T-helper 17 cell (primary cell): ENCODE data around the gene LCE1E. TPM values are rescaled to one million over a fixed set of nuclear protein-coding genes. Genes with fewer than 3 reads are reported as not detected.

ENCODE experiments used
- ATAC-seq: fragments of 150-1000 bp; cut with Tn5 transposase; 2 replicates; pipeline ENCODE4 v1.10.0; 2021; ENCODE audit warnings: mild to moderate bottlenecking, moderate library complexity
- DNase-seq, 3 donors: peaks; one replicate each; pipeline versions ENCODE4 v3.0.0 to v3.0.0-alpha.2; 2020 to 2021
- H3K9me3 ChIP-seq: one replicate; pipeline ENCODE4 v1.7.0; 2013; ENCODE audit warnings: low read length, mild to moderate bottlenecking; ENCODE audit not compliant: control insufficient read depth, poor library complexity, severe bottlenecking
- H3K27ac Mint-ChIP-seq: one replicate; pipeline ENCODE4 v1.8.0; 2022; ENCODE audit warnings: mild to moderate bottlenecking, moderate library complexity, mixed read lengths
- H3K27me3 Mint-ChIP-seq: one replicate; pipeline ENCODE4 v1.8.0; 2022; ENCODE audit warnings: mixed read lengths
- H3K36me3 Mint-ChIP-seq: one replicate; pipeline ENCODE4 v1.8.0; 2022; ENCODE audit warnings: low read depth, mixed read lengths
- H3K4me1 Mint-ChIP-seq: one replicate; pipeline ENCODE4 v1.8.0; 2022; ENCODE audit warnings: mild to moderate bottlenecking, mixed read lengths
- H3K4me3 Mint-ChIP-seq: one replicate; pipeline ENCODE4 v1.8.0; 2022; ENCODE audit warnings: mild to moderate bottlenecking, moderate library complexity, mixed read lengths
- total RNA-seq, 4 donors: library from RNA in 2 of 4; stranded (reverse) in 2 of 4; gene quantifications; one replicate each; pipeline ENCODE4 v1.2.3 and lab custom pipeline; 2022 to 2026

LCE1E gene
- total RNA-seq, 2 donors from 2014 or later, result not detected

DNA sequence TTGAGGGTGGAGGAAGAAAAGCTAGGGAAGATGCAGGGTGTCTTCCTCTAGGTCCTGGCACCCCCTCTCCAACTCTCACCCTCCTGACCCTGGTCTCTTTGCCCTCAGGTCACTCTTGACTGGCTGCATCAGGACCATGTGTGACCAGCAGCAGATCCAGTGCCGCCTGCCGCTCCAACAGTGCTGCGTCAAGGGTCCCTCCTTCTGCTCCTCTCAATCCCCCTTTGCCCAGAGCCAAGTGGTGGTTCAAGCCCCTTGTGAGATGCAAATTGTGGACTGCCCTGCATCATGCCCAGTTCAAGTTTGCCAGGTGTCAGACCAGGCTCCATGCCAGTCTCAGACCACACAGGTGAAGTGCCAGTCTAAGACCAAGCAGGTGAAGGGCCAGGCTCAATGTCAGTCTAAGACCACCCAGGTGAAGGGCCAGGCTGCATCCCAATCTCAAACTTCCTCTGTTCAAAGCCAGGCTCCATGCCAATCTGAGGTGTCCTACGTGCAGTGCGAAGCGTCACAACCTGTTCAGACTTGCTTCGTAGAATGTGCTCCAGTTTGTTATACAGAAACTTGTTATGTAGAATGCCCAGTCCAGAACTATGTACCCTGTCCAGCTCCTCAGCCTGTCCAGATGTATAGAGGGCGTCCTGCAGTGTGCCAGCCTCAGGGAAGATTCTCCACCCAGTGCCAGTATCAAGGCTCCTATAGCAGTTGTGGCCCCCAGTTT is 26.4 kb upstream of the LCE1E start:
- ATAC-seq, result no peak
- Mint-ChIP-seq H3K36me3 (no peaks in the 10 kb centered on the region), H3K4me3 (no peak overlapping the region), H3K27me3 (peaks cover 76% of the 10 kb centered on the region), H3K4me1 (no peaks in the 10 kb centered on the region), H3K27ac (no peak overlapping the region)
- no peak for DNase-seq
- H3K9me3 ChIP-seq, result no peaks in the 10 kb centered on the region

DNA sequence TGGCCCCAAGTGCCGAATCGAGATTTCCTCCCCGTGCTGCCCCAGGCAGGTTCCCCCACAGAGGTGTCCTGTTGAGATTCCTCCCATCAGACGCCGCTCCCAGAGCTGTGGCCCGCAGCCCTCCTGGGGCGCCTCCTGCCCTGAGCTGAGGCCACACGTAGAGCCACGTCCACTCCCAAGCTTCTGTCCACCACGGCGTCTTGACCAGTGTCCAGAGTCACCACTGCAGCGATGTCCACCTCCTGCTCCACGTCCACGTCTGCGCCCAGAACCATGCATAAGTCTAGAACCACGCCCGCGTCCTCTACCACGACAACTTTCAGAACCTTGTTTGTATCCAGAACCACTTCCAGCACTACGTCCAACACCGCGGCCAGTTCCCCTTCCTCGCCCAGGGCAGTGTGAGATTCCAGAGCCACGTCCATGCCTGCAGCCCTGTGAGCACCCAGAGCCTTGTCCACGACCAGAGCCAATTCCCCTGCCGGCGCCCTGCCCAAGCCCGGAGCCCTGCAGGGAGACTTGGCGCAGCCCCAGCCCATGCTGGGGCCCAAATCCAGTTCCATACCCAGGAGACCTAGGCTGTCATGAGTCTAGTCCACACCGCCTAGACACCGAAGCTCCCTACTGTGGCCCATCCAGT is 25.4 kb upstream of the LCE1E start:
- DNase-seq, result no peak
- no peak overlapping the region for H3K4me3 Mint-ChIP-seq
- H3K27ac Mint-ChIP-seq, result no peak overlapping the region
- H3K27me3 Mint-ChIP-seq, result peaks cover 76% of the 10 kb centered on the region
- ATAC-seq, result no peak
- H3K4me1 Mint-ChIP-seq, result peaks cover 2% of the 10 kb centered on the region
- no peaks in the 10 kb centered on the region for H3K9me3 ChIP-seq
- no peaks in the 10 kb centered on the region for H3K36me3 Mint-ChIP-seq

DNA sequence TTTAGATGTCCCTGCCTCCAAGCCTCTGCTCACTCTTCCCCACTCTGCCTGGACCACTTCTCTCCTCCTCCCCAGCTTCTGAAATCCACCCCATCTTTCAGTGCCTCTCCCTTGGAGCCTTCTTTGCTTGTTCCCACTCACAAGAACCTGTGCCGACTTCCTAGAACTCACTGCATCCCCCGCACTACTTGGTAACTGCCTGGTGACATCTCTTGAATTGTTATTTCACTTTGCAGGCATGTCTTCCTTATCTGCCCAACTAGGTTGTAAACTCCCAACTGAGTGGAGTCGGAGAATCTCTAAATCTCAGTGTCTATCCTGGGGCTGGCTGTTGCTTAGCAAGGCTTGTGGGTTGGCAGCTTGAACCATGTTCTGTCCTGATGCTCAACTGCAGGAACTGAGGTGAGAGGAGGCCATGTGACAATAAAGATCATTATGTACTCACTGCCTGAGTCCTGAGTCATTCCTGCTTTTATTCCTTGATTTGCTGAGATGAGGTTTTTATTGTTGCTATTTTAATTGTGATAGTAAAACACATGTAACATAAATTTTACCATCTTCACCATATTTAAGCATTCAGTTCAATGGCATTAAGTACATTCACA is 24.3 kb upstream of the LCE1E start:
- H3K27ac Mint-ChIP-seq, result no peak overlapping the region
- H3K4me1 Mint-ChIP-seq, result peaks cover 2% of the 10 kb centered on the region
- ATAC-seq, result no peak
- H3K27me3 Mint-ChIP-seq, result peaks cover 76% of the 10 kb centered on the region
- H3K9me3 ChIP-seq, result no peaks in the 10 kb centered on the region
- peak overlapping the region; percentile 22 for H3K4me3 Mint-ChIP-seq
- no peaks in the 10 kb centered on the region for H3K36me3 Mint-ChIP-seq
- DNase-seq, result no peak

DNA sequence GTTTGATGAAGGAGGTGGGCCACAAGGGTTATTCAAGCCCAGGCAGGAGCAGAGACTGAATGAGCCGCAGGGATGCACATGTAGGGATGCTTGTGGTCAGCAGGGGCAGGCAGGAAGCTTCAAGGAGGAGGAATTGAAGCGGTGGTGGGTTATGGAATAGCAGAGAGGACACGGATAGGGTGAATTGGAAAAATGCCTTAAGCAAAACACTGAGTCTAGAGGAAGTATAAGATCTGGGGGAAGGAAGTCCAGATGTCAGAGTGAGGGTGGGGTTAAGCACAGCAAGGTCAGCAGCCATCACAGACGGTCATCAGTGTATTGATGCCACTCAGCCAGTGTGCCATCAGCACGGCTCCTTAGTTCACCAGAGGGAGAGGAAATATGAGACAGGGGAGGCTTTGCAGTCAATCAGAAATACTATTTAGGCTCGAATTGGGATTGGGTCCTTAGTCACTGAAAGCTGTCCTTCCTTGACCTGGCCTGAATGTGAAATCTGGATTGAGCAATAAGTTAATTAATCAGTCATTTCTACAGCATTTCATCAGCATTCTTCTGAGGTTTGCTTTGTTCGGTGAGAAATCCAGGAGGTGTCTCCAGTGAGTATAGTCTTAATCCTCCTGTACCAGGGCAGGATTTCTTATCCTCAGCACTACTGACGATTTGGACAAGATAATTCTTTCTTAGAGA is 17.1 kb upstream of the LCE1E start:
- Mint-ChIP-seq H3K27ac (no peak overlapping the region), H3K4me1 (peaks cover 2% of the 10 kb centered on the region)
- no peak for ATAC-seq

GRCh38 chr1:152770411-152770810 is 15.6 kb upstream of the LCE1E start:
- Mint-ChIP-seq H3K36me3 (no peaks in the 10 kb centered on the region), H3K4me3 (no peak overlapping the region), H3K27me3 (peaks cover 46% of the 10 kb centered on the region), H3K4me1 (peaks cover under 1% of the 10 kb centered on the region), H3K27ac (no peak overlapping the region)
- ATAC-seq (no peak), DNase-seq (no peak)
- H3K9me3 ChIP-seq, result no peaks in the 10 kb centered on the region

More for the DNA sequence above, 17.1 kb upstream of the LCE1E start:
- Mint-ChIP-seq H3K27me3 (peaks cover 46% of the 10 kb centered on the region), H3K4me3 (no peak overlapping the region), H3K36me3 (no peaks in the 10 kb centered on the region)
- no peak for DNase-seq
- no peaks in the 10 kb centered on the region for H3K9me3 ChIP-seq

DNA sequence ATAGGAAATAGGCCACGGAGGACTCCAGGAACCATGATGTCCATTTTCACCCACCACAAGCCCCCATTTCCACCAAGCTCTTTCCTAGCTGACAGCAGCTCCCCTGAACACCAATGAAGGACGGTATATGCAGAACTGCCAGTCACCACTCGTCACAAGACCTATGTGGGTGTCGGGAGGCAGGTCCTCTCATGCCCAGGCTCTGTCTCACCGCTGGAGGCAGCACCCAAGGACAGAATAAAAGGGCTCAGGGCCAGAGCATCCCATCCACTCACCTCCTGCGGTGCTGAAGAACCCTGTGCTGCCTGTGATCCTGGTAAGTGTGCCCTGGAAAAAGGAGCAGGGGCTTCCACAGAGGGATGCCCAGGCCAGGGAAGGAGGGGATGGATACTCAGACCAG is 11.2 kb upstream of the LCE1E start, which contains the start of gene LCE1F:
TSS of gene LCE1F (plus strand) at position 266 of the 400 bp plus-strand sequence. CDS start 1,232 bp downstream, outside the sequence.
- Mint-ChIP-seq H3K4me3 (no peak within 1 kb of the TSS), H3K27ac (no peak within 1 kb of the TSS), H3K27me3 (peaks cover 49% of the 10 kb centered on the region), H3K36me3 (no peaks in the 10 kb centered on the region), H3K4me1 (no peaks in the 10 kb centered on the region)
- no peak for DNase-seq
- ATAC-seq, result no peak
- no peaks in the 10 kb centered on the region for H3K9me3 ChIP-seq

GRCh38 chr1:152776361-152776760 is 9.7 kb upstream of the LCE1E start:
- no peaks in the 10 kb centered on the region for H3K9me3 ChIP-seq
- ATAC-seq (no peak), DNase-seq (no peak)
- Mint-ChIP-seq H3K27me3 (peaks cover 51% of the 10 kb centered on the region), H3K4me1 (no peaks in the 10 kb centered on the region), H3K4me3 (no peak overlapping the region), H3K27ac (no peak overlapping the region), H3K36me3 (no peaks in the 10 kb centered on the region)

DNA sequence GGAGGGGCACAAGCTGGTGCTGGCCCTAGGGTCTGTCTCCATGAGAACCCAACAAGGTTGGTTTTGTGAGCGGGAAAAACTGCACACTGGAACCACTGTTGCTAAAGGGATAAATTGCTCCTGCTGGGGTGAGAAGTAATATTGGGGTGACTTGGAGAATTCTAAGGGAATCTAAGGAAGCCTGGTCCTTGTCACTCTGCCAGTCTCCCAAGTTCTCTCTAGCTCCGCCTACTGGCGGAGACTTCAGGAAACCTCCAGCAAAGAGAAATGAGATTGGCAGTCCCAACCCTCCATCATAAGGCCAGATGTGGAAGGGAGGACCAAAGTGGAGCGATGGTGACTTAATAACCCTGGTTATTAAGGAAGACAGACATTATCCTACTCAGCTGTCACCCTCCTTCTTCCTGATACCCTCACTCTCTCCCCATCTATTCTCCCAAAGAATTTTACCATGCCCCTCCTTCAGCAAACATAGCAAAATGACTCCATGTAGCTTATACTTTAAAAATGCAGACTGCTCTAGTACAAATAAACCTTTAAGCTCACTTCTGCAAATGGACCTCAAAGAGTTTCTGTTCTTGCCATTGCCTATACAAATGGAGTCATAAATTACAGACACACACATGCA is 8.4 kb upstream of the LCE1E start:
- Mint-ChIP-seq H3K36me3 (no peaks in the 10 kb centered on the region), H3K4me3 (no peak overlapping the region), H3K27ac (no peak overlapping the region), H3K4me1 (no peaks in the 10 kb centered on the region), H3K27me3 (peaks cover 51% of the 10 kb centered on the region)
- ATAC-seq, result no peak
- no peak for DNase-seq
- H3K9me3 ChIP-seq, result no peaks in the 10 kb centered on the region

- DNase-seq, result no peak
- no peak for ATAC-seq
- H3K4me1 Mint-ChIP-seq, result peaks cover 2% of the 10 kb centered on the region
- no peak overlapping the region for H3K4me3 Mint-ChIP-seq
- peaks cover 5% of the 10 kb centered on the region for H3K36me3 Mint-ChIP-seq
- peaks cover 76% of the 10 kb centered on the region for H3K27me3 Mint-ChIP-seq
- H3K27ac Mint-ChIP-seq, result no peak overlapping the region
- H3K9me3 ChIP-seq, result no peaks in the 10 kb centered on the region
These were observed 3.0 kb upstream of the LCE1E start for GRCh38 chr1:152783095-152783494.

DNA sequence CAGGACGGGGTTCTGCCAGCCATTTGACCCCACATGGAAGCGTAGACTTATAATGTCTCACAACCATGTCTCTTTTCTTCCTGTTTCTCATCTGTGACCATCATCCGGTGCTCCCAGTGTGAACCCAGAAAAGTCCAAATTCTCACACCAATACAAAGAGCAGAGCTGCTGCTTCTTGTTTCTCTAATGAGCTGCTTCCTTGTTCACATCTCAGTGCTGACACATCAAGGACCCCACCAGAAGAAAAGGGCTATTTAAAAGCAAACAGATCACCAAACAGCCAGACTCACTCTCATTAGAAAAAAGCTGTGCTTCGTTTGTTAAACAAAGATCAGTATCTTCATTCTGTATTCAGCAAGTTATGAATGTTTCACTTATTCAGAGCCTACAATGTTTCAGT is 9.6 kb downstream of the LCE1E start:
- Mint-ChIP-seq H3K27ac (no peak overlapping the region), H3K4me3 (no peak overlapping the region), H3K4me1 (peaks cover 8% of the 10 kb centered on the region), H3K27me3 (peaks cover 55% of the 10 kb centered on the region), H3K36me3 (peaks cover 3% of the 10 kb centered on the region)
- DNase-seq, result no peak
- H3K9me3 ChIP-seq, result no peaks in the 10 kb centered on the region
- no peak for ATAC-seq

DNA sequence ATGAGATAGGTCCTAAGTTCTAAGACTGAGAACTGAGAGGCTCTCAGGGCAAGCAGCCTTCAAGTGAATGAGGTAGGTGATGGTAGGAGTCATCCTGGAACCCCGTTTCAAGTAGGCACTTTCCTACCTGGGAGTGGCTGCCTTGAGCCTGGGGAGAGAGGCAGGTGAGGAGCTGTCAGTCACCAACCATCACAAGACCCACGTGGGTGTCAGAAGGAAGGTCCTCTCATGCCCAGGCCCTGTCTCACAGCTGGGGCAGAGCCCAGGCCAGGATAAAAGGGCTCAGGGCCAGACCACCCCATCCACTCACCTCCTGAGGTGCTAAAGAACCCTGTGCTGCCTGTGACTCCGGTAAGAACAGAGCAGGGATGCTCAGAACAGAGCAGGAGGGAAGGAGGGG is 10.4 kb downstream of the LCE1E start, which contains the start of gene LCE1D:
TSS of gene LCE1D (plus strand) at position 301 of the 400 bp plus-strand sequence. CDS start 1,074 bp downstream, outside the sequence.
- DNase-seq (no peak), ATAC-seq (no peak)
- H3K9me3 ChIP-seq, result no peaks in the 10 kb centered on the region
- Mint-ChIP-seq H3K4me3 (no peak within 1 kb of the TSS), H3K27me3 (peaks cover 58% of the 10 kb centered on the region), H3K36me3 (peaks cover 3% of the 10 kb centered on the region), H3K27ac (no peak within 1 kb of the TSS), H3K4me1 (peaks cover 8% of the 10 kb centered on the region)

DNA sequence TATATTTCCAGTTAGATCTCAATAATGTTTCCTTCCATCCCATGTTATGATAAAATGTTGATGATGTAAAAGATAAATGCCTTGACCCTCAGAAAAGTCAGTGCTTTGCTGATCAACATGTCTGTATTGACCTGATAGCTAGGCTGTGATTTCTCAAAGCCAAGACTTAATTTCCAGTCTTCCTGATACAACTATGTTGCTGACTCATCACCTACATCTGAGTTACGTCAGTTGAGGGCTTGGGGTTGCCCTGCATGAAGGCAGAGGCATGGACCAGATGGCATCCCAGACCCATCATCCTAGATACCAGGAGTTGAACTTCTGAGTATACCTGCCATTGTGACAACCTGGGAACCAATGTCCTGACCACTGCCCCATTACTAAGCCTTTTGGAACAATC is 15.3 kb downstream of the LCE1E start:
- Mint-ChIP-seq H3K4me1 (peaks cover 4% of the 10 kb centered on the region), H3K27me3 (peaks cover 67% of the 10 kb centered on the region), H3K27ac (no peak overlapping the region), H3K36me3 (peaks cover 5% of the 10 kb centered on the region), H3K4me3 (no peak overlapping the region)
- DNase-seq (no peak), ATAC-seq (no peak)
- H3K9me3 ChIP-seq, result no peaks in the 10 kb centered on the region

DNA sequence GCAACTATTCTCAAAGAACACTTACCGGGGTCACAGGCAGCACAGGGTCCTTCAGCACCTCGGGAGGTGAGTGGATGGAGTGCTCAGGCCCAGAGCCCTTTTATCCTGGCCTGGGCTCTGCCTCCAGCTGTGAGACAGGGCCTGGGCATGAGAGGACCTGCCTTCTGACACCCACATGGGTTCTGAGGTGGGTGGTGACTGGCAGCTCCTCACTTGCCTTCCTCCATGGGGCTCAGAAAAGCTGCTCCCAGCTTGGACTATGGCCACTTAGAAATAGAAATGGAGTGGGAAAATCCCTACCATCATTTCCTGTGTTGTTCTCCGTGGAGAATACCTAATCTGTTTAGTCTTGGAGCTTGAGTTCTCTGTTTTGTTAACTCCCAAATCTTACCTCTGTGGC is 20.5 kb downstream of the LCE1E start, which contains the start of gene LCE1C:
TSS of gene LCE1C (minus strand) at position 76 of the 400 bp plus-strand sequence. CDS start 1,173 bp downstream, outside the sequence.
- no peaks in the 10 kb centered on the region for H3K9me3 ChIP-seq
- DNase-seq (no peak), ATAC-seq (no peak)
- H3K27ac Mint-ChIP-seq, result no peak within 1 kb of the TSS
- no peak within 1 kb of the TSS for H3K4me3 Mint-ChIP-seq
- no peaks in the 10 kb centered on the region for H3K4me1 Mint-ChIP-seq
- H3K27me3 Mint-ChIP-seq, result peaks cover 62% of the 10 kb centered on the region
- peaks cover 2% of the 10 kb centered on the region for H3K36me3 Mint-ChIP-seq
